HuH-7 (cell line): Measurements from ENCODE around the gene NPTN.

Experiments used
- DNase-seq: peaks from one replicate; pipeline ENCODE4 v3.0.0; 2011; ENCODE audit warnings: low spot score

Gene NPTN

GRCh38 chr15:73518180-73518862 lies 114.9 kb downstream of the NPTN start:
- DNase-seq: no peak

GRCh38 chr15:73517566-73517965 lies 115.6 kb downstream of the NPTN start:
- DNase-seq: no peak

GRCh38 chr15:73515527-73515926 lies 117.7 kb downstream of the NPTN start:
- DNase-seq: no peak
